ENCODE measurements around the gene GPRC5C.

Gene GPRC5C

DNA sequence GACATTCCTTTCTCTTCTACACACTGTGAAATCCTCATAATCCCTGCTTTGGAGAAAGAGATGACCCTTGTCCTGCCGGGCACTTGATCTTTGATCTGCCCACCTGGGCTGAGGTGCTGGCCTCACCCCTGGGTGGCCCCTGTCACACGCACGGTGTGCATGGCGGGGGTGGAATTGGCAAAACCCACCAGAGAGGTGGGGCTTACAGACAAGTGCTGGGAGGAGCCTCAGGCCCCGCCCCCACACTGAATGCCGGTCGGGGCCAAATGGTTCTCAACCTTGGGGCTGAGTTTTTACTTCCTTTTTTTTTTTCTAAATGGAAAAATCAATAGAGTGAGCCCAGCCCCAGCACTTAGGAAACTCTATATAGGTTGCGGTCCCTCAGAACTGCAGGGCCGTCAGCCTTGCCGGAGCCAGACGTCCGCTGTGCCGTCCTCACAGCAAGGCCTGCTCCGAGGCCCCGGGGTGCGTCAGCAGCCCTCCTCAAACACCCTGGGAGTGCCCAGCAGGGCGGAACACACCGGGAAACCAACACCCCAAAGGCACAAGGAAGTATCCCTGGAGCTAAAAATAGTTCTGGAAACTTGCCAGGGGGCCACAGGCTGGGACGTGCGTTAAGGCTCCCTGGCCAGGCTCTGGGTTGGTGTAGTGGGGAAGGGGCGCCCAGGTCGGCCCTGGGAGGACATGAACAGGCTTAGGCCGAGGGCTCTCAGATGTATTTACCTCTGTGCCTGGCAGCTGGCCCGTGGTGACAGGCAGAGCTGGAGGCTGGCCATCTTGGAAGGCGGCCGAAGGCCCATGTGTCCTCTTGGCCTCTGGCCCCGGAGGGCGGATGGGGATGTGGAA lies 11.0 kb downstream of the GPRC5C start:
- H3K4me3 ChIP-seq (ENCODE audit: low read length): no peak overlapping the region
- H3K36me3 ChIP-seq (replicated peaks; ENCODE audit: low read depth, low read length): no peaks in the 10 kb centered on the region
- H3K4me1 ChIP-seq (ENCODE audit: low read length): no peaks in the 10 kb centered on the region
- no peaks in the 10 kb centered on the region for H4K20me1 ChIP-seq (ENCODE audit: insufficient read depth, low read length)
- H3K9ac ChIP-seq (ENCODE audit: low read length): no peak overlapping the region
- H2AFZ ChIP-seq (ENCODE audit: low read depth, low read length): no peak overlapping the region
- no peaks in the 10 kb centered on the region for H3K27me3 ChIP-seq (ENCODE audit: low read depth, low read length)
- no peaks in the 10 kb centered on the region for H3K9me3 ChIP-seq (ENCODE audit: insufficient read depth, low read length)
- H3K79me2 ChIP-seq (ENCODE audit: low read length): no peaks in the 10 kb centered on the region
- TF ChIP-seq, protein P1, sequence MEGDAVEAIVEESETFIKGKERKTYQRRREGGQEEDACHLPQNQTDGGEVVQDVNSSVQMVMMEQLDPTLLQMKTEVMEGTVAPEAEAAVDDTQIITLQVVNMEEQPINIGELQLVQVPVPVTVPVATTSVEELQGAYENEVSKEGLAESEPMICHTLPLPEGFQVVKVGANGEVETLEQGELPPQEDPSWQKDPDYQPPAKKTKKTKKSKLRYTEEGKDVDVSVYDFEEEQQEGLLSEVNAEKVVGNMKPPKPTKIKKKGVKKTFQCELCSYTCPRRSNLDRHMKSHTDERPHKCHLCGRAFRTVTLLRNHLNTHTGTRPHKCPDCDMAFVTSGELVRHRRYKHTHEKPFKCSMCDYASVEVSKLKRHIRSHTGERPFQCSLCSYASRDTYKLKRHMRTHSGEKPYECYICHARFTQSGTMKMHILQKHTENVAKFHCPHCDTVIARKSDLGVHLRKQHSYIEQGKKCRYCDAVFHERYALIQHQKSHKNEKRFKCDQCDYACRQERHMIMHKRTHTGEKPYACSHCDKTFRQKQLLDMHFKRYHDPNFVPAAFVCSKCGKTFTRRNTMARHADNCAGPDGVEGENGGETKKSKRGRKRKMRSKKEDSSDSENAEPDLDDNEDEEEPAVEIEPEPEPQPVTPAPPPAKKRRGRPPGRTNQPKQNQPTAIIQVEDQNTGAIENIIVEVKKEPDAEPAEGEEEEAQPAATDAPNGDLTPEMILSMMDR (IDR thresholded peaks at IDR 0.05; ENCODE audit: low read depth, low read length): no peak
- TF ChIP-seq EZH2phosphoT487 (IDR thresholded peaks at IDR 0.05; ENCODE audit: low read depth): no peak
- no peak overlapping the region for H3K4me2 ChIP-seq (ENCODE audit: low read length)
- no peak overlapping the region for H3K27ac ChIP-seq (ENCODE audit: low read length)

DNA sequence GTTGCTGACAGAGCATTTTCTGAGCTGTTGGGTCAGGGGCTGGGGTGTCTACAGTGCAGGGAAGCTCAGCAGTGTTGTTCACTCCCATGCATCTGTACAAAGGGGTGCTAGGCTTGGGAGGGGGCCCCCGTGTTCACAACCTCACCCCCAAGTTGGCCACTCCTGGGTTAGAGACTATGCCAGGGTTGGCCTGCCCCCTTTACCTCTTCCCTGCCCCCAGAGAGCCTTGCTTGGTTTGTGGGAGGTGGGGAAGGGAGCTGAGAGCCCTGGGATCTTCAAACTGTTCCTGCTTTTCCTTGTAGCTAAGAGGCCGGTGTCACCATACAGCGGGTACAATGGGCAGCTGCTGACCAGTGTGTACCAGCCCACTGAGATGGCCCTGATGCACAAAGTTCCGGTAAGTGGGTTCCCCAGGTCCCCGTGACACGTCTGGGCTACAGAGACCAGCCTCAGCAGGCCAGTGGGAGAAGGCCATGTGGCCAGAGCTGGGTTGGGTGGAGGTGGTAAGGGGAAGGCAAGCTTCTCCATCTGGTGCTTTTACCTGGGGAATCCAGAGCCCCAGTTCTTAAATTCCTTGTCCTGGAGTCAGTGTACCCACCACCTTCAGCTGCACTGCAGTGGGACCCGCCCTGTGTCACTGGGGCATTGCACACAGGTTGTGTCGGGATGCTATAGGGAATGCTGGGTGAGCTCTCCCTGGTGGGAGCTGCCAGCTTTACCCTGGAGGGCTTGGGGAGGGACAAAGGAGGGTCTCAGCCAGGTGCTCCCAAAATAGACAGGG lies 11.8 kb downstream of the GPRC5C start:
- H3K36me3 ChIP-seq (replicated peaks; ENCODE audit: low read depth, low read length): no peaks in the 10 kb centered on the region

DNA sequence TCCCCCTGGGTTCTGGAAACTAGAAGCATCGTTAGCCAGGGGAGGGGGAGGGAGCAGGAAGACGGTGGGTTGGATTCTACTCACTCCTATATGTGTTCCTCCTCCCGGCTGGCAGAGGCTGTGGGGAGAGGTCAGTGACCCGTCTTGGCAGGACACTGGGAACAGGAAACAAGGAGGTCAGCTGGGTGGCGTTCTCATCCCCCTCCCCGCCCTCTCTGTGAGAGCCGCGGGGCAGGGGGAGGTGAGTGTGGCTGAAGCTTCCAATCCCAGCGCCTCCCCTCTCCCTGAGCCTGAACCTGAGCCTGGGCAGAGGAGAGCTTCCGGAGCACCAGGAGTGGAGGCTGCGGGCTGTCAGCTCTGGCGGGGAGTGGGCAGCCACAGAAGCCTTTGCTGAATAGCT lies 12.5 kb downstream of the GPRC5C start:
- H3K9ac ChIP-seq (ENCODE audit: low read length): no peak overlapping the region
- no peak overlapping the region for H3K4me2 ChIP-seq (ENCODE audit: low read length)

More for the DNA sequence above, 11.8 kb downstream of the GPRC5C start:
- no peak overlapping the region for H2AFZ ChIP-seq (ENCODE audit: low read depth, low read length)
- H3K27me3 ChIP-seq (ENCODE audit: low read depth, low read length): no peaks in the 10 kb centered on the region
- no peaks in the 10 kb centered on the region for H3K79me2 ChIP-seq (ENCODE audit: low read length)
- no peaks in the 10 kb centered on the region for H4K20me1 ChIP-seq (ENCODE audit: insufficient read depth, low read length)
- no peak overlapping the region for H3K27ac ChIP-seq (ENCODE audit: low read length)
- H3K4me2 ChIP-seq (ENCODE audit: low read length): no peak overlapping the region
- no peak overlapping the region for H3K9ac ChIP-seq (ENCODE audit: low read length)
- H3K4me1 ChIP-seq (ENCODE audit: low read length): no peaks in the 10 kb centered on the region
- H3K9me3 ChIP-seq (ENCODE audit: insufficient read depth, low read length): no peaks in the 10 kb centered on the region
- TF ChIP-seq EZH2phosphoT487 (IDR thresholded peaks at IDR 0.05; ENCODE audit: low read depth): no peak
- TF ChIP-seq, protein P1 (IDR thresholded peaks at IDR 0.05; ENCODE audit: low read depth, low read length): no peak
- no peak overlapping the region for H3K4me3 ChIP-seq (ENCODE audit: low read length)

More for the DNA sequence above, 12.5 kb downstream of the GPRC5C start:
- H2AFZ ChIP-seq (ENCODE audit: low read depth, low read length): no peak overlapping the region
- no peaks in the 10 kb centered on the region for H3K36me3 ChIP-seq (replicated peaks; ENCODE audit: low read depth, low read length)
- no peaks in the 10 kb centered on the region for H3K4me1 ChIP-seq (ENCODE audit: low read length)
- H3K27ac ChIP-seq (ENCODE audit: low read length): no peak overlapping the region
- no peaks in the 10 kb centered on the region for H3K9me3 ChIP-seq (ENCODE audit: insufficient read depth, low read length)
- no peak for TF ChIP-seq EZH2phosphoT487 (IDR thresholded peaks at IDR 0.05; ENCODE audit: low read depth)
- TF ChIP-seq, protein P1 (IDR thresholded peaks at IDR 0.05; ENCODE audit: low read depth, low read length): no peak
- H3K4me3 ChIP-seq (ENCODE audit: low read length): no peak overlapping the region
- H3K79me2 ChIP-seq (ENCODE audit: low read length): no peaks in the 10 kb centered on the region
- no peaks in the 10 kb centered on the region for H4K20me1 ChIP-seq (ENCODE audit: insufficient read depth, low read length)
- H3K27me3 ChIP-seq (ENCODE audit: low read depth, low read length): no peaks in the 10 kb centered on the region

Measured in OCI-LY3 (cell line).